H9 (cell line): ENCODE results near the gene FCSK. TPM values are rescaled to one million over a fixed set of nuclear protein-coding genes. Genes with fewer than 3 reads are reported as not detected.

Source experiments
- DNase-seq: peaks from one replicate; pipeline ENCODE4 v3.0.0-alpha.2; 2017
- H2AFZ ChIP-seq: one replicate; pipeline ENCODE4 v1.6.1; 2013; ENCODE audit warnings: mild to moderate bottlenecking, low read length, control low read depth, moderate library complexity
- H2AK5ac ChIP-seq: 2 replicates; pipeline ENCODE4 v1.6.1; 2013; ENCODE audit warnings: low read length, control low read depth, mixed read lengths; ENCODE audit not compliant: insufficient read length
- H2BK120ac ChIP-seq: one replicate; pipeline ENCODE4 v1.6.1; 2013; ENCODE audit warnings: low read depth, mild to moderate bottlenecking, low read length, control low read depth, inconsistent platforms; ENCODE audit not compliant: poor library complexity, severe bottlenecking
- H2BK12ac ChIP-seq: 2 replicates; pipeline ENCODE4 v1.6.1; 2013; ENCODE audit warnings: low read length, control low read depth, mixed read lengths, low read depth; ENCODE audit not compliant: insufficient read length
- H2BK15ac ChIP-seq: 2 replicates; pipeline ENCODE4 v1.6.1; 2013; ENCODE audit warnings: low read depth, low read length, control low read depth
- H2BK20ac ChIP-seq: one replicate; pipeline ENCODE4 v1.6.1; 2013; ENCODE audit warnings: low read depth, mild to moderate bottlenecking, low read length, control low read depth, inconsistent platforms; ENCODE audit not compliant: poor library complexity, severe bottlenecking
- H2BK5ac ChIP-seq: 2 replicates; pipeline ENCODE4 v1.6.1; 2013; ENCODE audit warnings: low read length, control low read depth, mixed read lengths; ENCODE audit not compliant: insufficient read length
- H3K14ac ChIP-seq: 2 replicates; pipeline ENCODE4 v1.6.1; 2013; ENCODE audit warnings: low read length, control low read depth; ENCODE audit not compliant: insufficient read depth
- H3K18ac ChIP-seq: 2 replicates; pipeline ENCODE4 v1.6.1; 2013; ENCODE audit warnings: low read depth, mild to moderate bottlenecking, mixed read lengths, low read length, control low read depth; ENCODE audit not compliant: insufficient read length
- H3K23ac ChIP-seq: 2 replicates; pipeline ENCODE4 v1.6.1; 2013; ENCODE audit warnings: low read length, control low read depth, mixed read lengths, low read depth; ENCODE audit not compliant: insufficient read length
- H3K23me2 ChIP-seq: 2 replicates; pipeline ENCODE4 v1.6.1; 2013; ENCODE audit warnings: low read depth, mild to moderate bottlenecking, mixed read lengths, low read length, control low read depth; ENCODE audit not compliant: insufficient read length, poor library complexity, severe bottlenecking
- H3K27ac ChIP-seq: 2 replicates; pipeline ENCODE4 v1.5.1; 2013; ENCODE audit warnings: low read length, control low read depth, mixed read lengths, low read depth; ENCODE audit not compliant: insufficient read length
- H3K27me3 ChIP-seq: 2 replicates; pipeline ENCODE4 v1.6.1; 2013; ENCODE audit warnings: low read length, control low read depth, inconsistent platforms; ENCODE audit not compliant: insufficient read depth
- H3K4ac ChIP-seq: 2 replicates; pipeline ENCODE4 v1.6.1; 2013; ENCODE audit warnings: low read depth, mild to moderate bottlenecking, control low read depth, inconsistent platforms, low read length, moderate library complexity
- H3K4me1 ChIP-seq: 2 replicates; pipeline ENCODE4 v1.6.1; 2013; ENCODE audit warnings: low read length, control low read depth, inconsistent platforms; ENCODE audit not compliant: insufficient read depth
- H3K4me2 ChIP-seq: 2 replicates; pipeline ENCODE4 v1.6.1; 2013; ENCODE audit warnings: low read length, control low read depth, mixed read lengths; ENCODE audit not compliant: insufficient read length, insufficient read depth
- H3K56ac ChIP-seq: 2 replicates; pipeline ENCODE4 v1.6.1; 2013; ENCODE audit warnings: low read depth, mild to moderate bottlenecking, mixed read lengths, low read length, control low read depth; ENCODE audit not compliant: insufficient read length
- H3K79me1 ChIP-seq: 2 replicates; pipeline ENCODE4 v1.6.1; 2013; ENCODE audit warnings: low read depth, mild to moderate bottlenecking, moderate library complexity, low read length, control low read depth, inconsistent platforms; ENCODE audit not compliant: insufficient read depth, poor library complexity, severe bottlenecking
- H3K79me2 ChIP-seq: 2 replicates; pipeline ENCODE4 v1.6.1; 2013; ENCODE audit warnings: low read length, control low read depth, inconsistent platforms; ENCODE audit not compliant: insufficient read depth
- H3K9ac ChIP-seq: 2 replicates; pipeline ENCODE4 v1.6.1; 2013; ENCODE audit warnings: low read length, control low read depth, mixed read lengths; ENCODE audit not compliant: insufficient read length; ENCODE audit errors: extremely low read depth
- H3K9me3 ChIP-seq: one replicate; pipeline ENCODE4 v1.6.1; 2013; ENCODE audit warnings: low read depth, low read length, inconsistent platforms; ENCODE audit not compliant: control insufficient read depth
- H3T11ph ChIP-seq: one replicate; pipeline ENCODE4 v1.6.1; 2013; ENCODE audit warnings: mild to moderate bottlenecking, low read length, control low read depth, inconsistent platforms
- H4K20me1 ChIP-seq: one replicate; pipeline ENCODE4 v1.6.1; 2013; ENCODE audit not compliant: control insufficient read depth, insufficient read length, insufficient read depth
- H4K5ac ChIP-seq: 2 replicates; pipeline ENCODE4 v1.6.1; 2013; ENCODE audit warnings: low read depth, mild to moderate bottlenecking, mixed read lengths, low read length, control low read depth; ENCODE audit not compliant: insufficient read length
- H4K8ac ChIP-seq: replicated peaks from 2 replicates; pipeline ENCODE4 v1.6.1; 2013; ENCODE audit warnings: low read length, control low read depth, mixed read lengths, low read depth; ENCODE audit not compliant: insufficient read length
- H4K91ac ChIP-seq: 2 replicates; pipeline ENCODE4 v1.6.1; 2013; ENCODE audit warnings: low read depth, mild to moderate bottlenecking, moderate library complexity, mixed read lengths, low read length, control low read depth; ENCODE audit not compliant: insufficient read length
- H3K27ac Mint-ChIP-seq, 3 experiments: 2 replicates in 2 of 3; 3 replicates in 1 of 3; pipeline ENCODE4 v1.8.0; 2020 to 2021; ENCODE audit warnings: mixed read lengths in 3 of 3, mild to moderate bottlenecking in 1 of 3, moderate library complexity in 1 of 3
- H3K27me3 Mint-ChIP-seq: 2 replicates; pipeline ENCODE4 v1.8.0; 2021; ENCODE audit warnings: low read depth, mild to moderate bottlenecking, moderate library complexity, mixed read lengths
- H3K36me3 Mint-ChIP-seq, 3 experiments: 2 replicates in 2 of 3; 3 replicates in 1 of 3; pipeline ENCODE4 v1.8.0; 2020 to 2021; ENCODE audit warnings: low read depth in 3 of 3, mixed read lengths in 3 of 3; ENCODE audit not compliant: insufficient read depth in 1 of 3
- H3K4me1 Mint-ChIP-seq, 2 experiments: 2 replicates each; pipeline ENCODE4 v1.8.0; 2020; ENCODE audit warnings: mixed read lengths in 2 of 2
- H3K4me3 Mint-ChIP-seq, 2 experiments: 2 replicates in 1 of 2; 3 replicates in 1 of 2; pipeline ENCODE4 v1.8.0; 2020 to 2021; ENCODE audit warnings: mild to moderate bottlenecking in 2 of 2, mixed read lengths in 2 of 2, moderate library complexity in 1 of 2
- H3K9me3 Mint-ChIP-seq, 2 experiments: 2 replicates in 1 of 2; 3 replicates in 1 of 2; pipeline ENCODE4 v1.8.0; 2020; ENCODE audit warnings: mild to moderate bottlenecking in 2 of 2, mixed read lengths in 2 of 2, moderate library complexity in 1 of 2
- CTCF ChIP-seq: fragments of 200-600 bp; sonication (generic); conservative IDR thresholded peaks from 3 replicates; pipeline ENCODE4 v1.8.0; 2021; ENCODE audit warnings: antibody characterized with exemption, mild to moderate bottlenecking
- WGBS: extraction: QIAGEN DNeasy Blood & Tissue Kit; methylation state at CpG from one replicate; pipeline ENCODE4 v1.1.7; 2013; ENCODE audit warnings: missing lambda C conversion rate, low lambda C conversion rate, mixed read lengths; ENCODE audit not compliant: insufficient read length; ENCODE audit errors: extremely low coverage; 5-methylcytosine and 5-hydroxymethylcytosine counted together
- total RNA-seq: library from RNA; stranded (reverse); gene quantifications from 2 replicates; pipeline ENCODE4 v1.2.1, GENCODE V29; 2021

Gene FCSK
- total RNA-seq, 1 experiment from 2014 or later: 6.5 TPM

- no peaks in the 10 kb centered on the region; the same call in 1 of the 2 replicates for H3K4me1 ChIP-seq
- no peaks in the 10 kb centered on the region for H3K23me2 ChIP-seq
- H3K79me2 ChIP-seq: no peaks in the 10 kb centered on the region
- no peak overlapping the region for H2BK12ac ChIP-seq
- H3K27ac ChIP-seq: no peak overlapping the region
- H3K56ac ChIP-seq: no peak overlapping the region
- no peak overlapping the region for H2BK15ac ChIP-seq
- no peaks in the 10 kb centered on the region for H3K79me1 ChIP-seq
- no peak overlapping the region for H4K5ac ChIP-seq
- no peak overlapping the region for H2BK20ac ChIP-seq
- H2BK5ac ChIP-seq: no peak overlapping the region
- WGBS: no CpG with 5 or more reads among the region's 24 CpGs
- no peaks in the 10 kb centered on the region for H3K9me3 ChIP-seq
- H3K9ac ChIP-seq: no peak overlapping the region
- Mint-ChIP-seq H3K9me3 (no peaks in the 10 kb centered on the region), H3K4me1 (peaks cover 8 to 11% of the 10 kb centered on the region in 2 experiments), H3K27ac (peak overlapping the region in 1 of 3 experiments; percentile 57; a peak in 2 of 7 replicates), H3K36me3 (peaks cover 0 to under 1% (median 0%) of the 10 kb centered on the region in 3 experiments; a peak in 2 of 7 replicates), H3K4me3 (no peak overlapping the region), H3K27me3 (no peaks in the 10 kb centered on the region)
- peaks cover 3% of the 10 kb centered on the region for H4K20me1 ChIP-seq
- H2AK5ac ChIP-seq: no peak overlapping the region
- H3K14ac ChIP-seq: no peak overlapping the region; the same call in 1 of the 2 replicates
- no peak overlapping the region for H3K4ac ChIP-seq
- H3K4me2 ChIP-seq: no peak overlapping the region
- H3T11ph ChIP-seq: no peak overlapping the region
- no peak for TF ChIP-seq CTCF
- no peak overlapping the region for H2AFZ ChIP-seq
- H3K27me3 ChIP-seq: no peaks in the 10 kb centered on the region
- no peak overlapping the region for H3K23ac ChIP-seq
- H2BK120ac ChIP-seq: no peak overlapping the region
- H4K8ac ChIP-seq: no peak overlapping the region
- no peak overlapping the region for H3K18ac ChIP-seq
- DNase-seq: no peak
- no peak overlapping the region for H4K91ac ChIP-seq
These were observed 20.9 kb downstream of the FCSK start for GRCh38 chr16:70475054-70475871.
